GM19240 (cell line): Measurements from ENCODE around the gene ARHGEF17.
A peak's percentile ranks its signal among the peaks of the same experiment; 100 is the strongest.

Source experiments
- DNase-seq: peaks from one replicate; pipeline ENCODE4 v3.0.0; 2011; ENCODE audit warnings: low spot score; ENCODE audit not compliant: insufficient read length

ARHGEF17 gene

DNA sequence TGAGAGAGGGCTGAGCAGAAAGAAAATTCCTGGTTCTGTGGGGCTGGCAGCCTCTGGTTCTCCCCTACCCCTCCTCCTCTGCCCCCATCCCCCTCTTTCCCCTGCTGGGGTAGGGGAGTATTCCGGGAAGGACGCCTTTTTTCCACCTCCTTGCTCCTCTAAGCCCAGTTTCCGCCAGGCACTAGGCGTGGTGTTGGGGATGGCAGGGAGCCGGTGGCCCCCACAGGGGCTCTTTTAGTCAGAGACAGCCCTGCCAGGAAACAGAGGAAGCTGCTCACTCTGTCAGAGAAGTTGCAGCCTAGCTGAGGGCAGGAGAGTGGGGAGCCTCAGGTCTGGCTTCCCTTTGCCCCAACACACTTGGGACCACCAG lies 15.6 kb upstream of the ARHGEF17 start:
- DNase-seq, result no peak

- no peak for DNase-seq
These were observed 14.6 kb upstream of the ARHGEF17 start for GRCh38 chr11:73293356-73293936.

DNA sequence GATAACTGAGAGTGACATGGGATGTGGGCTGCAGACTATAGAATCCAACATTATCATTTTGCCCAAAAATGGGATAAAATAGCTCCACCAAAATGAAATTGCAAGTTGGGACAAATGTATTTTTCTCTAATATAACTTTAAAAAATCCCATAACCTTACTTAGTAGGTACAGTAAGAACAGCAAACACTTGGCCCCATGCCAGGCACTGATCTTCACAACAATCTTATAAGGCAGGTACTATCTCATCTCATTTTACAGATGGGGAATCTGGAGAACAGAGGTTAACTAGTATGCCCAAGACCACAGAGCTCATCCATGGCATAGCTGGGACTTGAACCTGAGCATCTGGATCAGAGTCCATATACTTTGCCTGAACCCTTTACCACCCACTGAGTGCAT lies 13.5 kb upstream of the ARHGEF17 start:
- DNase-seq, result no peak

DNA sequence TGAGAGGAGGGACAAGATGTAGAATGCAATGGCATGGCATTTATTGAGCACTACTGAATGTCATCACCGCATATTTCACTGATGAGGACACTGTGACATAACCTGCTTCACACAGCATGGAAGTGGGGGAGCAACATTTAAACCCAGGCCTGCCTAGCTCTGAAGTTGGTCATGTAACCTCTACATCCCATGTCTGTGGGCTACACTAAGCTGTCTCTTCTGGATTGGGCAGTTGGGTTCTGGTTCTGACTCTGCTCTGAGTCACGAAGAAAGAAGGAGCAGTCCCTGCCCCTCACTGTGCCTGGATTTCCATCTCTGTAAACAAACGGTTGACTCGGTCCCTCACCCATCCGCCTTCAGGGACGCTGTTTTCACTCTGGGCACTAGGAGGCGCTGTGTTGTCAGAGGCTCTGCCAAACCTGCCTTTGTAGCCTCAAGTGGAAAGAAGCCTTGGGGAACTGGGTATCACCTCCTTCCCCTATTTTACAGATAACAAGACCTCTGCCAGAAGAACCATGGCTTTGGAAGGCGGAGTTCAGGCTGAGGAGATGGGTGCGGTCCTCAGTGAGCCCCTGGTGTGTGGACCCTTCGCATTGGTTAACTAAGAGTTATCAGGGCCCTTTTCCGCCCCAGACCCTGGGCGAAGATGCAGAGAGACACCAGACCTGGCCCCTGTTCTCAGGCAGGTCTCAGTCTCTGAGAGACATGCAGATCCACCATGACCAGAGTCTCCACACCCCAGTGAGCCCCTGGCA lies 12.7 kb upstream of the ARHGEF17 start:
- peak; percentile 69 for DNase-seq

DNA sequence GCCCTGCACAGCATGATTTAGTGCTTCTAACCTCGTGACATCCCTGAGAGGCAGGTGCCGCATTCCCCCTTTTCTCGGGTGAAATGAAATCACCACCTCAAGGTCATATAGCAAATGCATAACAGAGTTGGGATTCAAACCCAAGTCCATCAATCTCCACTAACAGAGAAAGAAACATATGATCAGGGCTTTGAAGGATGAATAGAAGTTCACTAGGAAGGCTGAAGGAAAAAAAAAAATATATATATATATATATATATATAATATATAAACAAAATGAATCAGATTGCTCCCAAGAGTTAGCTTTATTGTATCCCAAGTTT lies 12.1 kb upstream of the ARHGEF17 start:
- DNase-seq, result no peak

DNA sequence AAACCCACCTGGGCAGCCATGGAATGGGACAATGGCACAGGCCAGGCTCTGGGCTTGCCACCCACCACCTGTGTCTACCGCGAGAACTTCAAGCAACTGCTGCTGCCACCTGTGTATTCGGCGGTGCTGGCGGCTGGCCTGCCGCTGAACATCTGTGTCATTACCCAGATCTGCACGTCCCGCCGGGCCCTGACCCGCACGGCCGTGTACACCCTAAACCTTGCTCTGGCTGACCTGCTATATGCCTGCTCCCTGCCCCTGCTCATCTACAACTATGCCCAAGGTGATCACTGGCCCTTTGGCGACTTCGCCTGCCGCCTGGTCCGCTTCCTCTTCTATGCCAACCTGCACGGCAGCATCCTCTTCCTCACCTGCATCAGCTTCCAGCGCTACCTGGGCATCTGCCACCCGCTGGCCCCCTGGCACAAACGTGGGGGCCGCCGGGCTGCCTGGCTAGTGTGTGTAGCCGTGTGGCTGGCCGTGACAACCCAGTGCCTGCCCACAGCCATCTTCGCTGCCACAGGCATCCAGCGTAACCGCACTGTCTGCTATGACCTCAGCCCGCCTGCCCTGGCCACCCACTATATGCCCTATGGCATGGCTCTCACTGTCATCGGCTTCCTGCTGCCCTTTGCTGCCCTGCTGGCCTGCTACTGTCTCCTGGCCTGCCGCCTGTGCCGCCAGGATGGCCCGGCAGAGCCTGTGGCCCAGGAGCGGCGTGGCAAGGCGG lies 11.4 kb upstream of the ARHGEF17 start:
- no peak for DNase-seq

- DNase-seq, result no peak
These were observed 10.9 kb upstream of the ARHGEF17 start for GRCh38 chr11:73297231-73297590.

GRCh38 chr11:73297702-73298101 lies 10.4 kb upstream of the ARHGEF17 start:
- DNase-seq, result no peak

DNA sequence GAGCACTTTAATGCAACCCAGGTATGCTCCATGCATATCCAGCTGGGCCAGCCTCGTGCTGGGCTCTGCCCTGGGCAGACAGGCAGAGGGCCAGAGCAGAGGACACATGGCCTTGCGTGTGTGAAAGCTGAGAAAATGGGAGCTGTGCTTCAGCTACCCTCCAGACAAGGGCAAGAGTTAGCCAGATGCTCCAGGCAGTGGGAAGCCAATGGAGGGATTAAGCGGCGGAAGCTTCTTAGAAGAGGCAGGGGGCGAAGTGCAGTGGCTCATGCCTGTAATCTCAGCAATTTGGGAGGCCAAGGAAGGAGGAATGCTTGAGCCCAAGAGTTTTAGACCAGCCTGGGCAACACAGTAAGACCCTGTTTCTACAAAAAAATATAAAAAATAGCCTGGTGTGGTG lies 9.8 kb upstream of the ARHGEF17 start:
- DNase-seq, result no peak

DNA sequence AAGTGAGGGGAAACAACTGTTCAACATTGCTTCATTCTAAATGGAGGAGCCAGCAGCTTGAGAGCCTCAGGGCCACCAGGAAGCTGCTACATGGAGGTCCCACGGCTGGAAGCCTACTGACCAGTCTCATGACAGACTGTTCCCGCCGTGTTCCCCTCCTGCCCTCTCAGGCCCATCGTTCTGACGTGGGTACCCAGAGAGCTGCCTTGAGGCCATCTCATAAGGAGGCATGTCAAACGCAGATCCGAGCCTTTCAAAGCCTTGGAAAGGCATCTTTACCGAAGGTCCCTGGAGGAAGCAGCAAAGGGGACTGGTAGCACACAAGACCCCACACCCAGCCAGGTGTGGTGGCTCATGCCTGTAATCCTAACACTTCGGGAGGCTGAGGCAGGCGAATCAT lies 8.3 kb upstream of the ARHGEF17 start:
- DNase-seq, result no peak

GRCh38 chr11:73306069-73306841 lies 1.8 kb upstream of the ARHGEF17 start:
- no peak for DNase-seq

DNA sequence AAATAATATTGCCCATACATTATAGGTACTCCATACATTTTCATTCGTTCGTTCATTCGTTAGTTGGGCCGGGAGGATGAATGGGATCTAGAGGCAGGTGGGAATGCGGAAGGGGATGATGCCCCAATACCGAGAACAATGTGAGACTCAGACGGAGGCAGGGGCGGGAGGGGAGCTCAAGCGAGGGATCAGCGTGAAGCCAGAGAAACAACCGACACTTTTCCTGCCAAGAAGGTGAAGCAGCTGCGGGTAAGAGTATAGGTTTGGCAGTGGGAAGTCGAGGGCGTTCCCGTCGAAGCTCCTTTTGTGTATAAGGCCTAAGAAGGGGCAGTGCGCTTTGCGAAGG lies 1.1 kb upstream of the ARHGEF17 start:
- no peak for DNase-seq

- DNase-seq, result peak; percentile 89
These were observed 613 bp upstream of the ARHGEF17 start for GRCh38 chr11:73307323-73308002.

DNA sequence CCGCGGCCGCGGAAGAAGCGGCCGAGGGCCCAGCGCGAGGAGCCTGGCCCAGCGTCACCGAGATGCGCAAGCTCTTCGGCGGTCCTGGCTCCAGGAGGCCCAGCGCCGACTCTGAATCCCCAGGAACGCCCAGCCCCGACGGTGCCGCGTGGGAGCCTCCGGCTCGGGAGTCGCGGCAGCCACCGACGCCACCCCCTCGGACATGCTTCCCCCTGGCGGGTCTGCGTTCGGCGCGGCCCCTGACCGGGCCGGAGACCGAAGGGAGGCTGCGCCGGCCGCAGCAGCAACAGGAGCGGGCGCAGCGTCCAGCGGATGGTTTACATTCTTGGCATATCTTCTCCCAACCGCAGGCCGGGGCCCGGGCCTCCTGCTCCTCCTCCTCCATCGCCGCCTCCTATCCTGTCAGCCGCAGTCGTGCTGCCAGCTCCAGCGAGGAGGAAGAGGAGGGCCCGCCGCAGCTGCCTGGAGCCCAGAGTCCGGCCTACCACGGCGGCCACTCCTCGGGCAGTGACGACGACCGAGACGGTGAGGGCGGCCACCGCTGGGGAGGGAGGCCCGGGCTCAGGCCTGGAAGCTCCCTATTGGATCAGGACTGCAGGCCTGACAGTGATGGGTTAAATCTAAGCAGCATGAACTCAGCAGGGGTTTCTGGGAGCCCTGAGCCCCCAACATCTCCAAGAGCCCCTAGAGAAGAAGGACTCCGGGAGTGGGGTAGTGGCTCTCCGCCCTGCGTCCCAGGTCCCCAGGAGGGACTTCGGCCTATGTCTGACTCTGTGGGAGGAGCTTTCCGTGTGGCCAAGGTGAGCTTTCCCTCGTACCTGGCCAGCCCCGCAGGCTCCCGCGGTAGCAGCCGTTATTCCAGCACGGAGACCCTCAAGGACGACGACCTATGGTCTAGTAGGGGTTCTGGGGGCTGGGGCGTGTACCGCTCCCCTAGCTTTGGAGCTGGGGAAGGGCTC lies 1.2 kb downstream of the ARHGEF17 start:
- no peak for DNase-seq

GRCh38 chr11:73310076-73310475 lies 2.0 kb downstream of the ARHGEF17 start:
- DNase-seq, result no peak

GRCh38 chr11:73310661-73311393 lies 2.8 kb downstream of the ARHGEF17 start:
- DNase-seq, result no peak

DNA sequence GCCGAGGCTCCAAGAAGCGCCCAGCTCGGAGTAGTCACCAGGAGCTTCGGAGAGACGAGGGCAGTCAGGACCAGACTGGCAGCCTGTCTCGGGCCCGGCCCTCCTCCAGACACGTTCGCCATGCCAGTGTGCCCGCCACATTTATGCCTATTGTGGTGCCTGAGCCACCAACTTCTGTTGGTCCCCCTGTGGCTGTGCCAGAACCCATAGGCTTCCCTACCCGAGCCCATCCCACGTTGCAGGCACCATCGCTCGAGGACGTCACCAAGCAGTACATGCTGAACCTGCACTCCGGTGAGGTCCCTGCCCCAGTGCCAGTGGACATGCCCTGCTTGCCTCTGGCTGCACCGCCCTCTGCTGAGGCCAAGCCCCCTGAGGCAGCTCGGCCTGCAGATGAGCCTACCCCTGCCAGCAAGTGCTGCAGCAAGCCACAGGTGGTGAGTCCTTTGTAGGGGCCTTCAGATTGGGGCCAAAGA lies 3.4 kb downstream of the ARHGEF17 start:
- DNase-seq, result no peak

- DNase-seq, result no peak
These were observed 4.0 kb downstream of the ARHGEF17 start for GRCh38 chr11:73312036-73312435.

DNA sequence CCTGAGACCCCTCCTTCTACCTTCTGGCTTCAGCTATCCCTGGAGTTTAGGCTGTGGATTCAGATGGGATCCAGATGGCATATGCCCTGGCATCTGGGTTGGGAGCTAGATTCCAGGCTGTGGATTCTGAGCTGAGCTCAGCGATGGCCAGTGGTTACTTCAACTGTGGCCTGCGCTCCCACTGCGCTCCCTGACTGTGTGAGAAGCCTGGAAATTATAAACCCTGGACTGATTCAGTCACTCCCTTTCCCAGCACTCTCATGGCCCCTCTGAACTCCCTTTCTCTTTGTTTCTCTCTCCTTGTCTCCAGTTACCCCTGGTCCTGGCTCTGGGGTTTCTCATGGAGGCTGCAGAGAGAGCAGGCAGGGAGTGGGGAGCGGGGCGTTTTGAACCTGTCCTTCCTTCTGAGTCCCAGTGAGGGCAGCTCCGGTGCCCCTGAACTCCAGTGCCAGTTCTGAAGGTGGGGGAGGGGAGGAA lies 4.8 kb downstream of the ARHGEF17 start:
- DNase-seq, result no peak

DNA sequence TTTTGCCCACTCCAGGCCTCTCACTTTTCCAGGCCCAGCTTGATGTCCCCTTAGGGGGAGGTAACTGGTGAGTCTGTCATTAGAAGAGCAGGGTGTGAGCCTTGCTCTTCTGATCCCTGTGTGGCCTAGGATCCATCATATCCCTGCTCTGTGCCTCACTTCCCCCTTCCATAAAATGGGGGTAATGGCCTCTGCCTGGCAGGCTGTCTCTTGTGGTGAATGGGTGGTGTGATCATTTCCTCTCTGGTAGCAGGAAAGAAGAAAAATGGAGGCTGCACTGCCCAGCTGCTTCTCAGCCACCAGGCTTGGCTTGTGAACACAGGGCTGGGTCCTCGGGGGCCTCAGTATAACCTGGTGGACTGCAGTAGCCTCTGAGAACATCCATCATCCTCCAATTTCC lies 5.6 kb downstream of the ARHGEF17 start:
- DNase-seq, result no peak
